Type B pancreatic cell (in vitro differentiated cells): ENCODE data around the gene DMTF1. TPM values are rescaled to one million over a fixed set of nuclear protein-coding genes. Genes with fewer than 3 reads are reported as not detected.

ENCODE experiments used
- DNase-seq: peaks from one replicate; pipeline ENCODE4 v3.0.0; 2021; ENCODE audit warnings: mixed read lengths; ENCODE audit not compliant: unreplicated experiment; ENCODE audit errors: extremely low spot score
- H3K27ac Mint-ChIP-seq: 2 replicates; pipeline ENCODE4 v1.8.0; 2021; ENCODE audit warnings: mild to moderate bottlenecking, mixed read lengths
- H3K27me3 Mint-ChIP-seq: 2 replicates; pipeline ENCODE4 v1.8.0; 2021; ENCODE audit warnings: mixed read lengths
- H3K36me3 Mint-ChIP-seq: 2 replicates; pipeline ENCODE4 v1.8.0; 2021; ENCODE audit warnings: mixed read lengths
- H3K4me1 Mint-ChIP-seq: one replicate; pipeline ENCODE4 v1.8.0; 2021; ENCODE audit warnings: mixed read lengths; ENCODE audit not compliant: unreplicated experiment
- H3K4me3 Mint-ChIP-seq: 2 replicates; pipeline ENCODE4 v1.8.0; 2021; ENCODE audit warnings: mild to moderate bottlenecking, mixed read lengths
- H3K9me3 Mint-ChIP-seq: 2 replicates; pipeline ENCODE4 v1.8.0; 2021; ENCODE audit warnings: mixed read lengths
- total RNA-seq: library from RNA; stranded (reverse); gene quantifications from 2 replicates; pipeline ENCODE4 v1.2.1, GENCODE V29; 2021; ENCODE audit warnings: low replicate concordance
- TF ChIP-seq, protein P1 (sequence below): fragments of 200-600 bp; sonication (generic); conservative IDR thresholded peaks from 2 replicates; pipeline ENCODE4 v1.5.0; 2021; ENCODE audit warnings: antibody characterized with exemption, mild to moderate bottlenecking

Gene DMTF1
- total RNA-seq, 1 donor from 2014 or later: 103 TPM

DNA sequence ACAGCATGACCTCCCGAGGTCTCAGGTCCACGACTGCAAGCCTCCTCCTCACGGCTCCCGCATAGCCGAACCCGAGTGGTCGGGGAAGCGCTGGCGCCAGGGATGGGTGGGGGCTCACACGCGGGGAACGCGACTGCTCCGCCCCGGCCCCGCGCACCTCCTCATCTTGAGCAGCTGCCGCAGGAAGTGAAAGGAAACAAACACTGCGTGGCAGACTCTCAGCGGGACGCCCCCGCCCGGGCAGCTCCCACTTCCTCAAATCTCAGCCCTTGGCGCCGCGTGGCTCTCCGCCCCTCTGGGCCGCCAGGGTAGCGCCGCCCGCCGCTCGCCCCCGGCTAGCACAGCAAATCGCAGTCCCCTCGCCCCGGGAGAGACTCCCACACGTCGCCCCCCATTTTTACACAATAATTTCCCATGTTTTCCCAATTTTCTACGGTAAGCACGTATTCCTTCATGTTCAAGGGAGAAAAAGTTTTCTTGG is 67.3 kb downstream of the DMTF1 start, which contains the start of gene TMEM243:
Gene TMEM243, minus strand, starts transcription at position 188 of the 481 bp plus-strand sequence. CDS start 229 bp downstream, outside the sequence.
- H3K9me3 Mint-ChIP-seq: no peaks in the 10 kb centered on the region
- TF ChIP-seq, protein P1, sequence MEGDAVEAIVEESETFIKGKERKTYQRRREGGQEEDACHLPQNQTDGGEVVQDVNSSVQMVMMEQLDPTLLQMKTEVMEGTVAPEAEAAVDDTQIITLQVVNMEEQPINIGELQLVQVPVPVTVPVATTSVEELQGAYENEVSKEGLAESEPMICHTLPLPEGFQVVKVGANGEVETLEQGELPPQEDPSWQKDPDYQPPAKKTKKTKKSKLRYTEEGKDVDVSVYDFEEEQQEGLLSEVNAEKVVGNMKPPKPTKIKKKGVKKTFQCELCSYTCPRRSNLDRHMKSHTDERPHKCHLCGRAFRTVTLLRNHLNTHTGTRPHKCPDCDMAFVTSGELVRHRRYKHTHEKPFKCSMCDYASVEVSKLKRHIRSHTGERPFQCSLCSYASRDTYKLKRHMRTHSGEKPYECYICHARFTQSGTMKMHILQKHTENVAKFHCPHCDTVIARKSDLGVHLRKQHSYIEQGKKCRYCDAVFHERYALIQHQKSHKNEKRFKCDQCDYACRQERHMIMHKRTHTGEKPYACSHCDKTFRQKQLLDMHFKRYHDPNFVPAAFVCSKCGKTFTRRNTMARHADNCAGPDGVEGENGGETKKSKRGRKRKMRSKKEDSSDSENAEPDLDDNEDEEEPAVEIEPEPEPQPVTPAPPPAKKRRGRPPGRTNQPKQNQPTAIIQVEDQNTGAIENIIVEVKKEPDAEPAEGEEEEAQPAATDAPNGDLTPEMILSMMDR: peak; percentile 51
- peak within 1 kb of the TSS; percentile 86 for H3K27ac Mint-ChIP-seq
- H3K4me3 Mint-ChIP-seq: peak within 1 kb of the TSS; percentile 95
- no peaks in the 10 kb centered on the region for H3K27me3 Mint-ChIP-seq
- peaks cover 4% of the 10 kb centered on the region for H3K36me3 Mint-ChIP-seq
- peaks cover 21% of the 10 kb centered on the region for H3K4me1 Mint-ChIP-seq
- DNase-seq: peak; percentile 79

DNA sequence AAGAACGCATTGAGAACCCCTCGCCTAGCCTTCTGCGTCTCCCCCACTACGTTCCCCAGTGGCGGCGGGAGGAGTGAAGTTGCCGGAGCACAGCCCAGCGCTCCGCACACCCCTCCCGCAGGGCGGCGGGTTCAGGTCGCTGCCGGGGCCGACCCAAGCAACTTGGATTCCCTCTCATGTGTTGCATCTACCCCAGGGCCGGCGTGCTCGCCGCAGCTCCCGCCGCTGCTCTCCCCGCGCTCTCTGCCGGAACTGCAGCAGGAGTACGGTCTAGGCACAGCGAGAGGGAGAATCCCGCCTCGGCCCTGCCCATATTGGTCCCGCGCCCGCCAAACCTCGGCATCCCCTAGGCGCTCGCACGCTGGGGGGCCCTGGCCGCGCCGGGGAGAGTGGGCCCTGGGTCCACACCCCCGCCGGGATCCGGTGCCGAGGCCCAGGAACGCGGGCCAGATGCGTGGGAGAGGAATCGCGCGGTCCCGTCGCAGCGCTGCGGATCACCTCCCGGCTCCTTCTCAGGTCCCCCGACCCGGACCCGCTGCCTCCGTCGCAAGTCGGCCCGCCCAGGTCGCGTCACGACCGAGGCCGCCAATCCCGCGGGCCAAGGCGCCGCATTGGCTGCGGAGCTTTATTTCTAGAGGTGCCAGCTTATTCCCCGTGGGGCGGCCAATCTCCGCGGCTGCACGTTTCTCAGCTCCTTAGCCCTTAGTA is 67.9 kb downstream of the DMTF1 start:
- Mint-ChIP-seq H3K27ac (peak overlapping the region; percentile 86), H3K4me3 (peak overlapping the region; percentile 95), H3K36me3 (peaks cover 4% of the 10 kb centered on the region), H3K27me3 (no peaks in the 10 kb centered on the region), H3K9me3 (no peaks in the 10 kb centered on the region), H3K4me1 (peaks cover 21% of the 10 kb centered on the region)
- TF ChIP-seq, protein P1: peak; percentile 49
- peak; percentile 86 for DNase-seq

DNA sequence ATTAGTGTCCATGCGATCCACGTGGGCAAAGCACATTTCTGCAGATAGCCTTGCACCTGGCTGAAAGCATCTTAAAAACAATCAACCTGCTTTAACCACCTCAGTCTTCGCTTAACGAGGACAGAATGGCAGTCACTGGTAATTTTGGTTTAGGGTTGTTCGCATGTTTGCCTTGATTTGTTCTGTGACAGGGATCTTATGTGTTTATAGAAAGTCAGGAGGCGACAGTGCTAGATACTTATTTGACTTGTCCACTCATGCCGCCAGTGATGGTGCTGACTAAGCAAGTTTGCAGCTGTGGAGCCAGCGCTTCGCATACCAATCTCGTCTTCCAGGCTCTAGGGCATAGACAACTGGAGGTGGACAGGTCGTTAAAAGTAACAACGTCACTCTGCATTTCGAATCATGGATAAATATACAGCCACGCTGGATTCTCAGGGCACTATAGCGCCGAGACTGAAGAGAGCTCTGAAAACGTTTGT is 68.5 kb downstream of the DMTF1 start:
- H3K9me3 Mint-ChIP-seq: no peaks in the 10 kb centered on the region
- peak overlapping the region; percentile 74 for H3K27ac Mint-ChIP-seq
- H3K4me3 Mint-ChIP-seq: peak overlapping the region; percentile 95
- H3K27me3 Mint-ChIP-seq: peaks cover 6% of the 10 kb centered on the region
- peaks cover 4% of the 10 kb centered on the region for H3K36me3 Mint-ChIP-seq
- TF ChIP-seq, protein P1: no peak
- peaks cover 21% of the 10 kb centered on the region for H3K4me1 Mint-ChIP-seq
- DNase-seq: no peak

DNA sequence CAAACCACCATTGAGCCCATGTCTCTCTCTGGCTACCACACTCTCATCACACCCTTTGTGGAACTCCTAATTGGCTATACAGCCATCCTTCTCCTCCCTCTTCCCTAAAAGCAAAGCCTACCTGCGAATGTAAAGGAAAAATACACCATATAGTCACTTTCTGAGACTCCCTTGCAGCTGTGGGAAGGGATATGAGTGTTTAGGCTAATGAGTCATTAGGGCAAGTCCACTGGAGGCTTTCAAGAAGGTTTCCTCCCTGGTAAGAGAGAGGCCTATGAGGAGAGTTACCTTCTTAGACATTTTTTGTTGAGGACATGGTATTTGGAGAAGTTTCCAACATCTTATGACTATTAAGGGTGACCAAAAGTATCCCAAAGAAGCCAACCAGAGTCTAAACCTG is 71.4 kb downstream of the DMTF1 start:
- TF ChIP-seq, protein P1: no peak
- Mint-ChIP-seq H3K4me1 (peaks cover 11% of the 10 kb centered on the region), H3K4me3 (no peak overlapping the region), H3K9me3 (no peaks in the 10 kb centered on the region), H3K27ac (no peak overlapping the region), H3K27me3 (peaks cover 20% of the 10 kb centered on the region), H3K36me3 (no peaks in the 10 kb centered on the region)
- DNase-seq: no peak

DNA sequence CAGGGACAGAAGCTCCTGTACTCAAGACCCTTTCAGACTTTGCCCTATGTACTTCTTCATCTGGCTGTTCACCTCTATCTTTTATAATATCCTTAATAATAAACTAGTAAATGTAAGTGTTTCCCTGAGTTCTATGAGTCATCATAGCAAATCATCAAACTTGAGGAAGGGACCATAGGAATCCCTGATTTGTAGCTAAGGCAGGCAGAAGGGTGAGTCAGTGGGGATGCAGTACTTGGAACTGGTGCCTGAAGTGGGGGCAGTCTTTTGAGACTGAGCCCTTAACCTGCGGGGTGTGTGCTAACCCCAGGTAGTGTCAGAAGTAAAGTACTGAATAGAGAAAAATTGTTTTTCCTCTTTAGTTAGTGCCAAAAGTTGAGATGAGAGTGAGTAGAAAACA is 73.4 kb downstream of the DMTF1 start:
- DNase-seq: no peak
- no peaks in the 10 kb centered on the region for H3K9me3 Mint-ChIP-seq
- H3K36me3 Mint-ChIP-seq: no peaks in the 10 kb centered on the region
- peaks cover 20% of the 10 kb centered on the region for H3K27me3 Mint-ChIP-seq
- TF ChIP-seq, protein P1: no peak
- no peak overlapping the region for H3K27ac Mint-ChIP-seq
- H3K4me1 Mint-ChIP-seq: peaks cover 4% of the 10 kb centered on the region
- H3K4me3 Mint-ChIP-seq: no peak overlapping the region
